ENCODE measurements around the gene EGR1. TPM values are rescaled to one million over a fixed set of nuclear protein-coding genes. Genes with fewer than 3 reads are reported as not detected.

The EGR1 gene
- polyA plus RNA-seq, 4 donors = 3.4 to 242 (median 70.7) TPM

DNA sequence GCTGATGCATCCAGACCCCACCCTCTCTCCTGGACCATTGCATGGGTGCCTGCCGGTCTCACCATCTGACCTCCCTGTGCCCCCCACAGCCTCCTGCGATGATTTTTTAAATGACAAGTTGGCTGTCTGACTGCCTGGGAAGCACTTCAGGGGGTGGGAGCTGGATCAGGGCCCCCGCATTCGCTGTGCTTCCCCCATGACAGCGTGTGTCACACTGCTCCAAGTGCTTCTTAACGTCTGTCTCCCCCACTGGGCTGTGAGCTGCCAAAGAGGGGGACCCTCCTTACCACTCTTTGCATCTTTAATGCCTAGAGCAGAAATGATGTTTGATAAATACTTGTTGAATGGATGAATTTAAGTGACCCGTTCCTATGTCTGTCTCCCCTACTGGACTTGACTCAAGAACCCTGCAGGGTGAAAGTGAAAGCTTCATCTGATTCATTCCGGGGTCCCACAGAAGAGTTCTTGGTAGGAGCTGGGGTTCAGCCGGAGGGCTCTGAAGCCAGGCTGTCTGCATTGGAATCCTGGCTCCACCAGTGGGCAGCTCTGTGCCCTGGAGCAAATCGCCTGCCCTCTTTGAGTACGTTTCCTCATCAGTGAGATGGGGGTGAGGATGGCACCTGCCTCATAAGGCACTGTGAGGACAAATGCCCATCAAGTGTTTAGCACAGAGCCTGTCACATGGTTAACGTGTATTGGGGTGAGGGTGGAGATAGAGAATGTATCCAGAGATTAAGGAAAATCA lies 7.6 kb upstream of the EGR1 start:
- Histone ChIP-seq H3K4me3 (ENCODE audit: low read depth in 1 of 3, low read length in 3 of 3) (no peak overlapping the region), H3K27ac (ENCODE audit: low read depth in 1 of 3, low read length in 2 of 3) (no peak overlapping the region), H3K4me1 (ENCODE audit: control insufficient read depth in 3 of 3, insufficient read depth in 2 of 3, low read depth in 1 of 3, low read length in 2 of 3) (peaks cover 0 to 19% (median 5%) of the 10 kb centered on the region in 3 donors), H3K9me3 (ENCODE audit: control insufficient read depth in 2 of 2, insufficient read depth in 1 of 2, low read depth in 1 of 2, low read length in 1 of 2) (no peaks in the 10 kb centered on the region), H3K36me3 (ENCODE audit: control insufficient read depth in 3 of 3, insufficient read depth in 2 of 3, low read depth in 1 of 3, low read length in 3 of 3) (no peaks in the 10 kb centered on the region), H3K27me3 (ENCODE audit: control insufficient read depth in 3 of 3, insufficient read depth in 3 of 3, low read length in 3 of 3) (peaks cover 0 to 6% (median 0%) of the 10 kb centered on the region in 3 donors)
- 66 to 71% (median 66%) methylated on average over 12 of the region's 12 CpGs for WGBS, 3 donors
- FAIRE-seq (no peak), DNase-seq (no peak)

DNA sequence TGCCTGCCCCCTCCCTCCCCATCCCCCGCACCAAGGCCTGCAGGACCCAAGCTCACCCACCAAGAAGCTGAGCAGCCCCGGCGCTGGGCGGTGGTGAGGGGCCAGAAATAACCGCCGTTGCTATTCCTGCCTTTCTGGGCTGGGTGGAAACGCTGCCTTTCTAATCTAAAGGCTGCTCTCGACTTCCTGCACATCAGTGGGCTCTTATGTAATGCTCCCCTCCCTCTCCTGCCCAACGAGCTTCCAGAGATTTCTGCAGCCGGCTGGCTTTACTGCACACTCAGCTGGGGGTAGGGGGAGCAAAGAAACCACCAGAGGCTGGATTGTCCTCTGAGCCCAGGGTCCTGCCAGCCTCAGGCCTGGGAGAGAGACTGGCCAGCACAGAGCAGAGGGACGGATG lies 6.9 kb upstream of the EGR1 start:
- Histone ChIP-seq H3K36me3 (ENCODE audit: control insufficient read depth in 3 of 3, insufficient read depth in 2 of 3, low read depth in 1 of 3, low read length in 3 of 3) (no peaks in the 10 kb centered on the region), H3K4me3 (ENCODE audit: low read depth in 1 of 3, low read length in 3 of 3) (no peak overlapping the region), H3K9me3 (ENCODE audit: control insufficient read depth in 2 of 2, insufficient read depth in 1 of 2, low read depth in 1 of 2, low read length in 1 of 2) (no peaks in the 10 kb centered on the region), H3K27me3 (ENCODE audit: control insufficient read depth in 3 of 3, insufficient read depth in 3 of 3, low read length in 3 of 3) (peaks cover 0 to 6% (median 0%) of the 10 kb centered on the region in 3 donors), H3K27ac (ENCODE audit: low read depth in 1 of 3, low read length in 2 of 3) (no peak overlapping the region), H3K4me1 (ENCODE audit: control insufficient read depth in 3 of 3, insufficient read depth in 2 of 3, low read depth in 1 of 3, low read length in 2 of 3) (peaks cover 0 to 23% (median 5%) of the 10 kb centered on the region in 3 donors)
- FAIRE-seq (no peak), DNase-seq (no peak)
- 44 to 69% (median 60%) methylated on average over 10 to 11 of the region's 11 CpGs for WGBS, 3 donors

DNA sequence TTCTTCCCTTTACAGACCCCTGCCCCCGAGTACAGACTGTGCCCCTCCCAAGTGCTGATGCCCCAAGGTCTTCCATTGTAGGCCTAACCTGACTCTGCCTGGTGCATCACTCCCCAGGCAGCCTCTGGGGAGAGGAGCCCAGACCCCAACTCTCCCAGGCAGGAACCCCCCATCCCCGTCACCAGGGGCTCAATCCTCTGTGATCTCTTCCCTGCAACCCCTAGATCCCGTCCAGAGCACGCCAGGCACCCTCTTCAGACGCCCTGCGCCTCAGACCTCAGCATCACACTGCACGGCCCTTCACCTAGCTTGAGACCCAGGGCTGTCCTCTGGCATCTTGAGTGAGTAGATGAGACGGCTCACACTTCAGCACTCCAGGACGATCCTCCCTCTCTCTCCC lies 6.4 kb upstream of the EGR1 start:
- Histone ChIP-seq H3K27ac (ENCODE audit: low read depth in 1 of 3, low read length in 2 of 3) (peak overlapping the region; percentile 21 to 42 (median 34)), H3K4me1 (ENCODE audit: control insufficient read depth in 3 of 3, insufficient read depth in 2 of 3, low read depth in 1 of 3, low read length in 2 of 3) (peaks cover 0 to 25% (median 5%) of the 10 kb centered on the region in 3 donors), H3K36me3 (ENCODE audit: control insufficient read depth in 3 of 3, insufficient read depth in 2 of 3, low read depth in 1 of 3, low read length in 3 of 3) (no peaks in the 10 kb centered on the region), H3K4me3 (ENCODE audit: low read depth in 1 of 3, low read length in 3 of 3) (no peak overlapping the region), H3K27me3 (ENCODE audit: control insufficient read depth in 3 of 3, insufficient read depth in 3 of 3, low read length in 3 of 3) (peaks cover 0 to 6% (median 0%) of the 10 kb centered on the region in 3 donors), H3K9me3 (ENCODE audit: control insufficient read depth in 2 of 2, insufficient read depth in 1 of 2, low read depth in 1 of 2, low read length in 1 of 2) (no peaks in the 10 kb centered on the region)
- DNase-seq (no peak), FAIRE-seq (no peak)
- WGBS, 3 donors = 83 to 87% (median 83%) methylated on average over 9 of the region's 9 CpGs

DNA sequence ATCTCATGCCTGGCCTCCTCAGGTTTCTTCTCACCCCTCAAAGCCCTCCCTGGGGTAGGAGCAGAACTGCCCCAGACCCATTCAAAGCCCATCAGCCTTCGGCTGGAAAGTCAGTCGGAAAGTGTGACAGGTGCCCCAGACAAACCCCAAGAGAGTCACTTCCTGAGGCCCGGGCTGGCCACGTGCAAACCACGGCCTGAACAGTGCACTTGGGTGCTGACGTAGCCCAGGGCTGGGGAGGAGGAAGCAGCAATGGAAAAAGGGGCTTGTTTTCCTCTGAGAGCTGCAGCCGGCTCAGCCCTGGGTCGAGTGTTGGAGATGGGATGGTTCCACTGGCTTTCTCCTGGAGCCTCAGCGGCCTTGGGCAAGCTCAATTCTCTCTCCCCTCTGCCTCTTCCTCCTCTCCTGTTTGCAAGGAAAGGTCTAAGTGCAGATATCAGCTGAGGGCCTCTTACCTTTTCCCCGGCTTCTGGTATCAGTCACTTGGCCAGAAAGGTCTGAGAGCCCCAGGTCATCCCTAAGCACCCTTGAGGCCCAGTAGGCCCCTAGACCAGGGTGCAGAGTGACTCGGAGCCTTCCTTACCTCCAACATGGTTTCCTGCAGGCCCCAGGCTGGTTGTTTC lies 5.9 kb upstream of the EGR1 start:
- DNase-seq (peak; percentile 42 to 59), FAIRE-seq (no peak)
- Histone ChIP-seq H3K4me1 (ENCODE audit: control insufficient read depth in 3 of 3, insufficient read depth in 2 of 3, low read depth in 1 of 3, low read length in 2 of 3) (peaks cover 0 to 25% (median 5%) of the 10 kb centered on the region in 3 donors), H3K4me3 (ENCODE audit: low read depth in 1 of 3, low read length in 3 of 3) (no peak overlapping the region), H3K27me3 (ENCODE audit: control insufficient read depth in 3 of 3, insufficient read depth in 3 of 3, low read length in 3 of 3) (peaks cover 0 to 6% (median 0%) of the 10 kb centered on the region in 3 donors), H3K9me3 (ENCODE audit: control insufficient read depth in 2 of 2, insufficient read depth in 1 of 2, low read depth in 1 of 2, low read length in 1 of 2) (no peaks in the 10 kb centered on the region), H3K36me3 (ENCODE audit: control insufficient read depth in 3 of 3, insufficient read depth in 2 of 3, low read depth in 1 of 3, low read length in 3 of 3) (no peaks in the 10 kb centered on the region), H3K27ac (ENCODE audit: low read depth in 1 of 3, low read length in 2 of 3) (peak overlapping the region; percentile 21 to 46 (median 34))
- 72 to 80% (median 78%) methylated on average over 11 of the region's 11 CpGs for WGBS, 3 donors

DNA sequence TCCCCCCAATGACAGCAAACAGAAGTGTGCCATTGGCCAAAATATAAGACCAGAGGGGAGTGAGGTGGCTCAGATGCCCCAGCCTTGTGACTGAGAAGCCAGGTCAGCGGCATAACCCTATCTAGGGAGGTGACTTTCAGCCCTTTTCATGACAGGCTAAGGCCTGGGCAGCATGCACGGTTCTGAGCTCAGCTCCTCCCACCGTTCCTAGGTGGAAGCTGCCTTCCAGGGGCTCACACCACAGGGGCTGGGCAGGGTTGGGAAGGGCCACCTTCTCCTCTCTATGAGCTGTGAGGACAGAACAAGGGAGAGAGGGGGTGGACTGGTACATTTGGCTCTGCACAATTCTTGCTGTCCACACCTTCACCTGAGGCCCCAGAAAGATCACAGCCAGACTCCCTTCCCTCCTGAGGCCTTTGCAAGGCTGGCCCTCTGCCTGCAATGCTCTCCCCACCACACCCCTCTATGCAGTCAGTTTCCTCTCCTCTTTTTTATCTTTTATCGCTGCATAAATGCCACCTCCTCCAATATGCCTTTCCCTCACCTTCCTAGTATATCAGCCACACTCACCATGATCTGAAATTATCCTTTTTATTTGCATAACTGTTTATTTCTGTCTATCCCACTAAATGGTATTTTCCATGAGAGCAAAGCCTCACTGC lies 5.1 kb upstream of the EGR1 start:
- peaks cover 0 to 25% (median 5%) of the 10 kb centered on the region in 3 donors for H3K4me1 ChIP-seq (ENCODE audit: control insufficient read depth in 3 of 3, insufficient read depth in 2 of 3, low read depth in 1 of 3, low read length in 2 of 3)
- FAIRE-seq = no peak
- no peaks in the 10 kb centered on the region for H3K36me3 ChIP-seq (ENCODE audit: control insufficient read depth in 3 of 3, insufficient read depth in 2 of 3, low read depth in 1 of 3, low read length in 3 of 3)
- 63 to 82% (median 73%) methylated on average over 4 of the region's 4 CpGs for whole genome bisulfite sequencing, 3 donors
- peaks cover 0 to 6% (median 0%) of the 10 kb centered on the region in 3 donors for H3K27me3 ChIP-seq (ENCODE audit: control insufficient read depth in 3 of 3, insufficient read depth in 3 of 3, low read length in 3 of 3)
- peak overlapping the region in 2 of 3 donors; percentile 0 to 4 for H3K27ac ChIP-seq (ENCODE audit: low read depth in 1 of 3, low read length in 2 of 3)
- DNase-seq = no peak
- no peak overlapping the region for H3K4me3 ChIP-seq (ENCODE audit: low read depth in 1 of 3, low read length in 3 of 3)
- no peaks in the 10 kb centered on the region for H3K9me3 ChIP-seq (ENCODE audit: control insufficient read depth in 2 of 2, insufficient read depth in 1 of 2, low read depth in 1 of 2, low read length in 1 of 2)

DNA sequence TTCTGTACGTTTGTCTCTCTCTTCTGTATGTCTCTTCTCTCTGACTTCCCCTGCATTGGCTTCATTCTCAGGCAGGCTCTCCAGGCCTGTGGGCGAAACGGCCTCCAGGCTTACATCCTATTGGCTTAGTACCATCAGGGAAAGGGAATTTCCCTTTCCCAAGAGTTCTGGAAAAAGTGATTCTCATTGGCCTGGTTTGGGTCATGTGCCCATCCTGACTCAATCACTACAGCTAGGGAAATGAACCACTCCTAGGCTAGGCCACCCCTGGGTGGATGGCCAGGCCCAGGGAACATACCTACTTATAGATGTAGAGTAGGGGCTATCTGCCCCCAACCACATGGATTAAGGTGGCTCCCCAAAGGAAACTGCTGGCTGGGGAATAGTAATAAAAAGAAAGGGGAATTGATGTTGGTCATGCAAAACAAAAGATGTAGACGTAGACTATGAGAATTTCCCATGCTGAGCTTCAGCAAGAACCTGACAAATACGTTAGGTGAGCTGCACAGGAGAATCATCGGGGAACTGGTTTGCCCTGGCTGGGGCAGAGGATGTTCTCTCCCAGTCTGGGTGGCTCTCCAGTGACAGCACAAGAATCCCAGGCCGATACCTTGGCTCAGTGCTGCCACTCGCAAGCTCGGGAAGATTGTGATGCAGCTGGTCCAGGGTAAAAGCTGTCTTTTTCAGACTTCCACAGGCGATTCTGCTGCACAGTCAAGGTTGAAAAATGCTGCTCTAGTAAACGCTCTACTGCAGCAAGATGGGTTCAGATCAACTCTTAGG lies 3.7 kb upstream of the EGR1 start:
- Histone ChIP-seq H3K27ac (ENCODE audit: low read depth in 1 of 3, low read length in 2 of 3) (no peak overlapping the region), H3K36me3 (ENCODE audit: control insufficient read depth in 3 of 3, insufficient read depth in 2 of 3, low read depth in 1 of 3, low read length in 3 of 3) (peaks cover 0 to under 1% (median 0%) of the 10 kb centered on the region in 3 donors), H3K4me1 (ENCODE audit: control insufficient read depth in 3 of 3, insufficient read depth in 2 of 3, low read depth in 1 of 3, low read length in 2 of 3) (peaks cover 0 to 31% (median 6%) of the 10 kb centered on the region in 3 donors), H3K27me3 (ENCODE audit: control insufficient read depth in 3 of 3, insufficient read depth in 3 of 3, low read length in 3 of 3) (peaks cover 0 to 4% (median 0%) of the 10 kb centered on the region in 3 donors), H3K4me3 (ENCODE audit: low read depth in 1 of 3, low read length in 3 of 3) (no peak overlapping the region), H3K9me3 (ENCODE audit: control insufficient read depth in 2 of 2, insufficient read depth in 1 of 2, low read depth in 1 of 2, low read length in 1 of 2) (no peaks in the 10 kb centered on the region)
- WGBS, 3 donors = 79 to 82% (median 82%) methylated on average over 11 of the region's 11 CpGs
- no peak for FAIRE-seq
- no peak for DNase-seq

DNA sequence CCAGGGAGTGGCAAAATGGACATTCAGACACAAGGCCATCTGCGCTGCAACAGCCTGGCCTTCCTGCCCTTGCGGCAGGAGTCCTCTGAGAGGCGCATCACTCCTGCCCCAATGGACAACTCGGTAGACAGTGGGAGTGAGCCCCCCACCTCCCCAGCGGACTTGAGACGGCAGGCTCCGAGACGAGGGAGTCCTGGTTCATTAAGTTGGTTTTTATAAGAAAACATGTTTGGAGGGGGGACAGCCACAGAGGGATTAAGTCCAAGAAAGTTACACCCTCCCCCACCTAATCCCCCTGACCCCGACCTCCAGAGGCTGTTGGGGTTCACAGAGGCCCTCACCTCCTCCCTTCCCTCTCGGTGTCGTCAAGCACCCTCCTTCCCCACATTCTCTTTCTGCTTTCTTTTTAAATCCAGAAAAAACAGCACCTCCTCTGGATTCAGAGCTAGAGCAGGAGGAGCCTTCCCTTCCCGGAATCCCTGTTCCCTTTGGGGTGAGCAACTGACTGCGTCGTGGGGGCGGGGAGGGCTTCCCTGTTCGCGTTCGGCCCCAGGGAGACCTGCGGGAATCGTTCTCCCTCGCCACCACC lies 1.8 kb upstream of the EGR1 start:
- Histone ChIP-seq H3K9me3 (ENCODE audit: control insufficient read depth in 2 of 2, insufficient read depth in 1 of 2, low read depth in 1 of 2, low read length in 1 of 2) (no peaks in the 10 kb centered on the region), H3K36me3 (ENCODE audit: control insufficient read depth in 3 of 3, insufficient read depth in 2 of 3, low read depth in 1 of 3, low read length in 3 of 3) (peaks cover 0 to 19% (median 3%) of the 10 kb centered on the region in 3 donors), H3K27ac (ENCODE audit: low read depth in 1 of 3, low read length in 2 of 3) (peak overlapping the region; percentile 96 to 99 (median 97)), H3K4me3 (ENCODE audit: low read depth in 1 of 3, low read length in 3 of 3) (peak overlapping the region; percentile 40 to 85 (median 84)), H3K4me1 (ENCODE audit: control insufficient read depth in 3 of 3, insufficient read depth in 2 of 3, low read depth in 1 of 3, low read length in 2 of 3) (peaks cover 0 to 37% (median 11%) of the 10 kb centered on the region in 3 donors), H3K27me3 (ENCODE audit: control insufficient read depth in 3 of 3, insufficient read depth in 3 of 3, low read length in 3 of 3) (peaks cover 0 to 4% (median 0%) of the 10 kb centered on the region in 3 donors)
- DNase-seq = no peak
- no peak for FAIRE-seq
- WGBS, 3 donors = 7 to 20% (median 16%) methylated on average over 21 of the region's 21 CpGs

Measured in small intestine (tissue), 7 donors.